OCI-LY7 (cell line): ENCODE results near the gene HELZ. TPM values are rescaled to one million over a fixed set of nuclear protein-coding genes. Genes with fewer than 3 reads are reported as not detected.

Experiments used
- BruUV-seq: library from RNA; stranded (reverse); fragments of 400-500 nt; replicated peaks from 2 replicates; lab custom pipeline; 2021; lab: Mats Ljungman, UMichigan
- CTCF ChIA-PET: fragments of 300-600 bp; sonication (Branson Sonifier 250); formaldehyde crosslinking; loops from one replicate; lab custom pipeline; 2022; ENCODE audit warnings: antibody characterized with exemption; ENCODE audit not compliant: unreplicated experiment; lab: Charles Lee
- POLR2A ChIA-PET: fragments of 300-600 bp; sonication (Branson Sonifier 250); formaldehyde crosslinking; loops from one replicate; lab custom pipeline; 2022; ENCODE audit warnings: antibody characterized with exemption; lab: Charles Lee
- DNase-seq: peaks from one replicate; pipeline ENCODE4 v3.0.0-alpha.2; 2015; ENCODE audit warnings: low spot score
- H2AFZ ChIP-seq: fragments of 200-600 bp; sonication (generic), shearing (Covaris generic); 2 replicates; pipeline ENCODE4 v1.6.1; 2014; ENCODE audit warnings: mild to moderate bottlenecking, antibody characterized with exemption, low read length, moderate library complexity
- H3K27ac ChIP-seq: fragments of 200-600 bp; sonication (generic); 2 replicates; pipeline ENCODE4 v1.5.1; 2014; ENCODE audit warnings: mixed run types, low read depth, mild to moderate bottlenecking, moderate library complexity, low read length, inconsistent platforms; ENCODE audit not compliant: poor library complexity, severe bottlenecking
- H3K36me3 ChIP-seq: fragments of 200-600 bp; sonication (generic); 2 replicates; pipeline ENCODE4 v1.6.1; 2014; ENCODE audit warnings: mild to moderate bottlenecking, antibody characterized with exemption, low read length, moderate library complexity, mixed read lengths; ENCODE audit not compliant: insufficient read depth
- H3K4me1 ChIP-seq: fragments of 200-600 bp; sonication (generic); 2 replicates; pipeline ENCODE4 v1.5.1; 2014; ENCODE audit warnings: mild to moderate bottlenecking, low read length; ENCODE audit not compliant: insufficient read depth, poor library complexity, severe bottlenecking
- H3K4me2 ChIP-seq: fragments of 200-600 bp; sonication (generic); 2 replicates; pipeline ENCODE4 v1.6.1; 2014; ENCODE audit warnings: mild to moderate bottlenecking, low read length
- H3K4me3 ChIP-seq: fragments of 200-600 bp; sonication (generic); 2 replicates; pipeline ENCODE4 v1.5.1; 2014; ENCODE audit warnings: mild to moderate bottlenecking, low read depth, low read length; ENCODE audit not compliant: poor library complexity, severe bottlenecking
- H3K79me2 ChIP-seq: fragments of 200-600 bp; sonication (generic); 2 replicates; pipeline ENCODE4 v1.6.1; 2016; ENCODE audit warnings: low read depth, mild to moderate bottlenecking, low read length, moderate library complexity, mixed read lengths; ENCODE audit not compliant: insufficient read depth
- H3K9me2 ChIP-seq: fragments of 200-600 bp; sonication (generic); 2 replicates; pipeline ENCODE4 v1.6.1; 2016; ENCODE audit warnings: mild to moderate bottlenecking, low read length, mixed read lengths; ENCODE audit not compliant: insufficient read depth
- H3K9me3 ChIP-seq: fragments of 200-600 bp; sonication (generic); 2 replicates; pipeline ENCODE4 v1.6.1; 2014; ENCODE audit warnings: mild to moderate bottlenecking, mixed run types, low read length, mixed read lengths
- H4K20me1 ChIP-seq: fragments of 200-600 bp; sonication (generic); 2 replicates; pipeline ENCODE4 v1.6.1; 2014; ENCODE audit warnings: mild to moderate bottlenecking, antibody characterized with exemption, low read length, moderate library complexity, mixed read lengths; ENCODE audit not compliant: insufficient read depth
- EZH2phosphoT487 ChIP-seq: fragments of 200-600 bp; sonication (generic); IDR thresholded peaks from 2 replicates; pipeline ENCODE4 v1.6.1; 2018; ENCODE audit warnings: low read depth, borderline replicate concordance, mild to moderate bottlenecking, mixed run types, antibody characterized with exemption, low read length, moderate library complexity, mixed read lengths
- intact Hi-C: fragments of 100-400 bp; cut with micrococcal nuclease; formaldehyde crosslinking; loops from one replicate; pipeline ENCODE4 v1.10.0; 2022; ENCODE audit not compliant: unreplicated experiment
- total RNA-seq, 2 experiments: library from RNA; depleted of rRNA in 1 of 2; stranded (reverse); fragments of >200 nt in 1 of 2; shearing (Covaris generic) in 1 of 2; gene quantifications; 2 replicates each; pipeline ENCODE4 v1.2.3, GENCODE V29; 2014 to 2022
- TF ChIP-seq, protein P1 (sequence below): fragments of 200-600 bp; sonication (generic); conservative IDR thresholded peaks from 2 replicates; pipeline ENCODE4 v1.5.1; 2014; ENCODE audit warnings: mild to moderate bottlenecking, antibody characterized with exemption, low read length, moderate library complexity, mixed read lengths

The HELZ gene
- total RNA-seq, 2 experiments from 2014 or later, result 33.9 to 58.9 TPM

GRCh38 chr17:67133161-67133560, 111.8 kb downstream of the HELZ start:
- no peak overlapping the region for H3K27ac ChIP-seq
- H4K20me1 ChIP-seq, result no peaks in the 10 kb centered on the region
- POLR2A ChIA-PET, result interaction anchor here (0.6 to 1.9 kb wide), 3 partner anchors 10 to 45 kb away, joined by 3 to 6 read pairs (median 4); no protein-coding TSS in a partner anchor
- intact Hi-C loops, result no loop called here
- no peaks in the 10 kb centered on the region for H3K9me3 ChIP-seq
- no peak for DNase-seq
- no peaks in the 10 kb centered on the region for H3K9me2 ChIP-seq
- no peak overlapping the region for H3K4me2 ChIP-seq
- peaks cover 37% of the 10 kb centered on the region; the same call in 1 of the 2 replicates for H3K36me3 ChIP-seq
- CTCF ChIA-PET, result no interaction called here
- no TSS peak for BruUV-seq
- no peak overlapping the region for H2AFZ ChIP-seq
- no peaks in the 10 kb centered on the region for H3K79me2 ChIP-seq
- H3K4me1 ChIP-seq, result no peaks in the 10 kb centered on the region
- H3K4me3 ChIP-seq, result no peak overlapping the region
- TF ChIP-seq, protein P1, sequence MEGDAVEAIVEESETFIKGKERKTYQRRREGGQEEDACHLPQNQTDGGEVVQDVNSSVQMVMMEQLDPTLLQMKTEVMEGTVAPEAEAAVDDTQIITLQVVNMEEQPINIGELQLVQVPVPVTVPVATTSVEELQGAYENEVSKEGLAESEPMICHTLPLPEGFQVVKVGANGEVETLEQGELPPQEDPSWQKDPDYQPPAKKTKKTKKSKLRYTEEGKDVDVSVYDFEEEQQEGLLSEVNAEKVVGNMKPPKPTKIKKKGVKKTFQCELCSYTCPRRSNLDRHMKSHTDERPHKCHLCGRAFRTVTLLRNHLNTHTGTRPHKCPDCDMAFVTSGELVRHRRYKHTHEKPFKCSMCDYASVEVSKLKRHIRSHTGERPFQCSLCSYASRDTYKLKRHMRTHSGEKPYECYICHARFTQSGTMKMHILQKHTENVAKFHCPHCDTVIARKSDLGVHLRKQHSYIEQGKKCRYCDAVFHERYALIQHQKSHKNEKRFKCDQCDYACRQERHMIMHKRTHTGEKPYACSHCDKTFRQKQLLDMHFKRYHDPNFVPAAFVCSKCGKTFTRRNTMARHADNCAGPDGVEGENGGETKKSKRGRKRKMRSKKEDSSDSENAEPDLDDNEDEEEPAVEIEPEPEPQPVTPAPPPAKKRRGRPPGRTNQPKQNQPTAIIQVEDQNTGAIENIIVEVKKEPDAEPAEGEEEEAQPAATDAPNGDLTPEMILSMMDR, result no peak
- TF ChIP-seq EZH2phosphoT487, result no peak

DNA sequence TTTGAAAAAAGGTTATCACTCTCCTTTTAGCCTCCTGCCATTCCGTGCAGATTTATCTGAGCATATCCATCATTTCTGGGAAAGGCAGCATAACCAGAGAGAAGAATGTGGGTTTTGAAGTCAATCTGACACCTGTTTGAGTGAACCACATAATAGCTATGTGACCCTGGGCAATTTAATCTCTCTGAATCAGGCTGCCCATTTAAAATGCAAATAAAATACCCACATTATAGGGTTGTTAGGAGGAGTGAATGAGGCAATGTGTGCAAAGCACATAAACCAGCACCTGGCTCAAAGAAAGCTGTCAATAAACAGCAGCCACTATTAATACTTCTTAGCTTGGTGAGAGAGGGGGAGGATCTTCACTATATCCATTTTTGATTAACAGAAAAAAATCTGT, 112.6 kb downstream of the HELZ start:
- no peak for TF ChIP-seq EZH2phosphoT487
- TF ChIP-seq, protein P1, result no peak
- no peaks in the 10 kb centered on the region for H4K20me1 ChIP-seq
- no peaks in the 10 kb centered on the region for H3K79me2 ChIP-seq
- H2AFZ ChIP-seq, result no peak overlapping the region
- BruUV-seq, result no TSS peak
- intact Hi-C loops, result no loop called here
- H3K4me2 ChIP-seq, result no peak overlapping the region
- peaks cover 34% of the 10 kb centered on the region; the same call in 1 of the 2 replicates for H3K36me3 ChIP-seq
- H3K27ac ChIP-seq, result no peak overlapping the region
- H3K4me3 ChIP-seq, result no peak overlapping the region
- no peaks in the 10 kb centered on the region for H3K9me3 ChIP-seq
- DNase-seq, result no peak
- no peaks in the 10 kb centered on the region for H3K9me2 ChIP-seq
- ChIA-PET CTCF (no interaction called here), POLR2A (interaction anchor here (0.6 to 1.1 kb wide), 2 partner anchors 10 to 45 kb away, joined by 3 to 4 read pairs; no protein-coding TSS in a partner anchor)
- H3K4me1 ChIP-seq, result no peaks in the 10 kb centered on the region

GRCh38 chr17:67130768-67131167, 114.2 kb downstream of the HELZ start:
- Histone ChIP-seq H3K79me2 (no peaks in the 10 kb centered on the region), H3K9me2 (no peaks in the 10 kb centered on the region), H2AFZ (no peak overlapping the region), H3K27ac (no peak overlapping the region), H3K4me3 (no peak overlapping the region), H3K9me3 (no peaks in the 10 kb centered on the region), H3K4me1 (no peaks in the 10 kb centered on the region), H3K4me2 (no peak overlapping the region), H3K36me3 (peaks cover 23% of the 10 kb centered on the region; the same call in 1 of the 2 replicates), H4K20me1 (no peaks in the 10 kb centered on the region)
- DNase-seq, result no peak
- BruUV-seq, result no TSS peak
- POLR2A ChIA-PET, result interaction anchor here (0.7 kb wide), 1 partner anchor 26 kb away, joined by 3 read pairs; no protein-coding TSS in a partner anchor
- no peak for TF ChIP-seq EZH2phosphoT487
- TF ChIP-seq, protein P1, result no peak
- CTCF ChIA-PET, result no interaction called here
- intact Hi-C loops, result no loop called here
